ENCODE data around the gene EYS.

EYS gene

GRCh38 chr6:64062960-64063683, 1643.9 kb downstream of the EYS start:
- Histone ChIP-seq H4K20me1 (ENCODE audit: control insufficient read depth, insufficient read depth, low read depth, low read length) (no peaks in the 10 kb centered on the region), H3K27ac (ENCODE audit: low read depth, low read length) (no peak overlapping the region), H3K4me1 (ENCODE audit: control insufficient read depth, low read length) (no peaks in the 10 kb centered on the region), H3K4me3 (ENCODE audit: low read length) (no peak overlapping the region), H3K4me2 (ENCODE audit: low read length) (no peak overlapping the region), H3K9me3 (ENCODE audit: control insufficient read depth, insufficient read depth, low read length) (no peaks in the 10 kb centered on the region), H3K27me3 (ENCODE audit: control insufficient read depth, low read length) (no peaks in the 10 kb centered on the region), H3K9me2 (replicated peaks; ENCODE audit: control insufficient read depth, low read length) (no peaks in the 10 kb centered on the region), H3K36me3 (ENCODE audit: control insufficient read depth, low read length) (no peaks in the 10 kb centered on the region), H3K79me2 (ENCODE audit: control insufficient read depth, low read length) (no peaks in the 10 kb centered on the region), H3F3A (ENCODE audit: control insufficient read depth, insufficient read depth) (no peaks in the 10 kb centered on the region)
- TF ChIP-seq, protein P1, sequence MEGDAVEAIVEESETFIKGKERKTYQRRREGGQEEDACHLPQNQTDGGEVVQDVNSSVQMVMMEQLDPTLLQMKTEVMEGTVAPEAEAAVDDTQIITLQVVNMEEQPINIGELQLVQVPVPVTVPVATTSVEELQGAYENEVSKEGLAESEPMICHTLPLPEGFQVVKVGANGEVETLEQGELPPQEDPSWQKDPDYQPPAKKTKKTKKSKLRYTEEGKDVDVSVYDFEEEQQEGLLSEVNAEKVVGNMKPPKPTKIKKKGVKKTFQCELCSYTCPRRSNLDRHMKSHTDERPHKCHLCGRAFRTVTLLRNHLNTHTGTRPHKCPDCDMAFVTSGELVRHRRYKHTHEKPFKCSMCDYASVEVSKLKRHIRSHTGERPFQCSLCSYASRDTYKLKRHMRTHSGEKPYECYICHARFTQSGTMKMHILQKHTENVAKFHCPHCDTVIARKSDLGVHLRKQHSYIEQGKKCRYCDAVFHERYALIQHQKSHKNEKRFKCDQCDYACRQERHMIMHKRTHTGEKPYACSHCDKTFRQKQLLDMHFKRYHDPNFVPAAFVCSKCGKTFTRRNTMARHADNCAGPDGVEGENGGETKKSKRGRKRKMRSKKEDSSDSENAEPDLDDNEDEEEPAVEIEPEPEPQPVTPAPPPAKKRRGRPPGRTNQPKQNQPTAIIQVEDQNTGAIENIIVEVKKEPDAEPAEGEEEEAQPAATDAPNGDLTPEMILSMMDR (IDR thresholded peaks at IDR 0.05; ENCODE audit: low read depth, low read length, poor library complexity, severe bottlenecking), result no peak

- no peaks in the 10 kb centered on the region for H3K36me3 ChIP-seq (ENCODE audit: control insufficient read depth, low read length)
- H3K27me3 ChIP-seq (ENCODE audit: control insufficient read depth, low read length), result no peaks in the 10 kb centered on the region
- no peaks in the 10 kb centered on the region for H3K4me1 ChIP-seq (ENCODE audit: control insufficient read depth, low read length)
- H3F3A ChIP-seq (ENCODE audit: control insufficient read depth, insufficient read depth), result no peaks in the 10 kb centered on the region
- H3K27ac ChIP-seq (ENCODE audit: low read depth, low read length), result no peak overlapping the region
- H3K79me2 ChIP-seq (ENCODE audit: control insufficient read depth, low read length), result no peaks in the 10 kb centered on the region
- no peak overlapping the region for H3K4me2 ChIP-seq (ENCODE audit: low read length)
- no peaks in the 10 kb centered on the region for H3K9me2 ChIP-seq (replicated peaks; ENCODE audit: control insufficient read depth, low read length)
- no peaks in the 10 kb centered on the region for H4K20me1 ChIP-seq (ENCODE audit: control insufficient read depth, insufficient read depth, low read depth, low read length)
- no peak for TF ChIP-seq EZH2phosphoT487 (IDR thresholded peaks at IDR 0.05; ENCODE audit: borderline replicate concordance, low read length)
- TF ChIP-seq, protein P1 (IDR thresholded peaks at IDR 0.05; ENCODE audit: low read depth, low read length, poor library complexity, severe bottlenecking), result no peak
- no peaks in the 10 kb centered on the region for H3K9me3 ChIP-seq (ENCODE audit: control insufficient read depth, insufficient read depth, low read length)
- H3K4me3 ChIP-seq (ENCODE audit: low read length), result no peak overlapping the region
Measured at GRCh38 chr6:64054861-64055260, 1652.2 kb downstream of the EYS start.

DNA sequence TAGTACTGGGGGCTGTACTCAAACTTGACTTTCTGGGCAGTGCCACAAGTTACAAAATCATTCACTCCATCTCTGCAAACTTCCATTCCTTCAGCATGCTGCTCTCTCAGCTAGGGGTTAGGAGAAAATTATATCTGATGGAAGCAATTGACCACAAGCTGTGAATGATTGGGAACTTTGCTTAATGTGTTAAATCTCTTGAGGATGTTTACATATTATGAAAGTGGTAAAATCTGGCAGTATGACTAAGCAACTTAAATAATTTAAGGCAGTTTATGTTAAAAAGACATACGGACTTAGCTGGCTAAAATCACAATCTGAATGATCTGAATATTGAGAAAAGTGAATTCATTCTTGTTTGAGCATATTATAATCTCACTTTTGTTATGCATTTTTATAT, 1656.4 kb downstream of the EYS start:
- H3K9me3 ChIP-seq (ENCODE audit: control insufficient read depth, insufficient read depth, low read length), result no peaks in the 10 kb centered on the region
- H3K36me3 ChIP-seq (ENCODE audit: control insufficient read depth, low read length), result no peaks in the 10 kb centered on the region
- no peak overlapping the region for H3K4me2 ChIP-seq (ENCODE audit: low read length)
- H3F3A ChIP-seq (ENCODE audit: control insufficient read depth, insufficient read depth), result no peaks in the 10 kb centered on the region
- no peaks in the 10 kb centered on the region for H3K4me1 ChIP-seq (ENCODE audit: control insufficient read depth, low read length)
- no peaks in the 10 kb centered on the region for H3K9me2 ChIP-seq (replicated peaks; ENCODE audit: control insufficient read depth, low read length)
- H3K79me2 ChIP-seq (ENCODE audit: control insufficient read depth, low read length), result no peaks in the 10 kb centered on the region
- H3K27ac ChIP-seq (ENCODE audit: low read depth, low read length), result no peak overlapping the region
- H3K27me3 ChIP-seq (ENCODE audit: control insufficient read depth, low read length), result no peaks in the 10 kb centered on the region
- H4K20me1 ChIP-seq (ENCODE audit: control insufficient read depth, insufficient read depth, low read depth, low read length), result no peaks in the 10 kb centered on the region
- TF ChIP-seq, protein P1 (IDR thresholded peaks at IDR 0.05; ENCODE audit: low read depth, low read length, poor library complexity, severe bottlenecking), result no peak
- TF ChIP-seq EZH2phosphoT487 (IDR thresholded peaks at IDR 0.05; ENCODE audit: borderline replicate concordance, low read length), result no peak
- no peak overlapping the region for H3K4me3 ChIP-seq (ENCODE audit: low read length)
